GM21576 (cell line): ENCODE results near the gene SRPK3.
"Not testable (repeated sequence)": the region's sequence is repeated elsewhere in the genome, so short reads cannot be mapped to it uniquely, and the experiment has no call there.

Experiments
- ATAC-seq: cut with Tn5 transposase; IDR thresholded peaks from one replicate; pipeline ENCODE4 v1.9.1; 2021; ENCODE audit warnings: mild to moderate bottlenecking, moderate library complexity; ENCODE audit not compliant: unreplicated experiment

SRPK3 gene

DNA sequence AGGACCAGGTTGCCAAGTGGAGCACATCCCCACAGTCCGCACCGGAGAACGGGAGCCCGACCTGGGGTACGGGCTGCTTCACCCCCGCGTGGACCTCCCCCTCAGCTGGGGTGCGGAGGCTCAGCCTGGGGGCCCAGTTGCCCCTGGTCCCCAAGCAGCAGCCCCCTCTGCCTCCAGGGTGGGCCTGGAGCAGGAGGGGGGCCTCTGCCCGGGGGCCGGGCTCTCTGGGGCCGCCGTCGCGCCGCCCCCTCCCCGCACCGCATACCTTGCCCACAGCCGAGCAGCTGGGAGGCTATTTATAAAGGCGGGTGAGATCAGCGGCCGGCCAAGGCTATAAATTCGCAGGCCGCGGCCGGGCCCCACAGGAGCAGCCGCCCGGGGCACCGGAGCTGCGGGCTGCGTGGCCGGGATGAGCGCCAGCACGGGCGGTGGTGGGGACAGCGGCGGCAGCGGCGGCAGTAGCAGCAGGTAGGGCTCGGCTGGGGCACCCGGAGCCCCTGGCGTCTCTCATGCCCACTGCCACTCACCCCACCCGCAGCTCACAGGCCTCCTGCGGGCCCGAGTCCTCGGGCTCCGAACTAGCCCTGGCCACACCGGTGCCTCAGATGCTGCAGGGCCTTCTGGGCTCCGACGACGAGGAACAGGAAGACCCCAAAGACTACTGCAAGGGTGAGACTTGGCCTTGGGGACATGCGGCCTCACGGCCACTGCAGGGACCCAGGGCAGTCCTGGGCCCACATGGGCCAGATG lies at the start of gene SRPK3:
SRPK3 (plus strand) TSS at position 364 of the 750 bp plus-strand sequence; CDS start at position 410, 46 bp downstream.
- no peak for ATAC-seq

DNA sequence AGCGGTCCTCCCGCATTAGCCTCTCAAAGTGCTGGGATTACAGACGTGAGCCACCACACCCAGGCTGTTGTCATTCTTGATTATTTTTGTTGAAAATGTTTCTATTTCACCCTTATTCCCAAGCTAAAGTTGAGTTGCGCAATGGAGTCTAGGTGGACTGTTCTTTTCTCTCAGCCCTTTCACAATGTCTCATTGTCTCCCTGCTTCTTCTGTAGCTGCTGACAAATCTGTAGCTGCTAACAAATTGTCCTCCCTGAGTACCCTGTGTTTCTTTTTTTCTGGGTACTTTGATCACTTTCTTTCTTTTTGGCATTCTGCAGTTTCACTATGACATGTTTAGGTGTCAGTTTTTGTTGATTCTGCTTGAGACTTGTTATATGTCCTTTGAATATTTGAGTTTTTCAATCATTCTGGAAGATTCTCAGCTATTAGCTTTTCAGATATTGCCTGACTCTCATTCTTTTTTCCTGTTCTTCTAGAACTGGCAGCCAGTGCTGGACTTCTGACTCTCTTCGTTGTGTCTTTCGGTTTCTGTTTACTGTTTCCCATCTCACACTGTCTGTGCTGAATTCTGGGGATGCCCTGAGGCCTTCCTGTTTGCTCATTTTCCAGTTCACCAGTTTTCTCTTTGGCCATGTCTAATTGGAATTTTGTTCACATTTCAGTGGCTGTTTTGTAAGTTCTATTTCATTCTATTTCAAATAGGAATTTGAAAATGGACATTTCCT lies 49.6 kb upstream of the SRPK3 start:
- ATAC-seq: no peak

GRCh38 chrX:153731845-153732215 lies 49.0 kb upstream of the SRPK3 start:
- ATAC-seq: no peak

GRCh38 chrX:153732401-153732800 lies 48.4 kb upstream of the SRPK3 start:
- ATAC-seq: no peak

DNA sequence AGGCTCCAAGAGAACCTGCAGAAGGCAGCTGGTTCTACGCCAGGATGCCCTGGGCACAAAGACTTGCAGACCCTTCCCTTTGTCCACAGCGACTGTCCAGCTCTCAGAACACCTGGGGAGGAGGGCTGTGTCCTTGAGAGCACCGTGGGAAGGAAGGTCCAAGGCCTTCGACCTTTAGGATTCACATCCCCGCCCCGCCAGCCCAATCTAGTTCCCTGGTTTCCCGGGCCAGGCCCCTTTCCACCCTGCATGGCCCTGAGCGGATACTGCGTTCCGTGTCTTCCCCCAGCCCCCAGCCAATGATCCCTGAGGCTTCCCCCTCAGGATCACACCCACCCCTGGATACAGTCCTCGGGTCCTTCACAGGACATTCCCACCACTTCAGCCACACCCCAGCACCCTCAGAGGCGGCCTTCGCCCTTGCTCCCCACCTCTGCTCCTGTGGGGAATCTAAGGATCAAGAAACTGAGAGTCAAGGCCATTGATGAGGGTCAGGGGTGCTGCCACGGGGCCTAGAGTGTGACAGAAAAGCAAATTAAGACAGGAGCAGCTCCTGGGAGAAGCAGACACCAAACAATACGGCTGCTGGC lies 47.1 kb upstream of the SRPK3 start:
- no peak for ATAC-seq

GRCh38 chrX:153734871-153735270 lies 46.0 kb upstream of the SRPK3 start:
- ATAC-seq: no peak

DNA sequence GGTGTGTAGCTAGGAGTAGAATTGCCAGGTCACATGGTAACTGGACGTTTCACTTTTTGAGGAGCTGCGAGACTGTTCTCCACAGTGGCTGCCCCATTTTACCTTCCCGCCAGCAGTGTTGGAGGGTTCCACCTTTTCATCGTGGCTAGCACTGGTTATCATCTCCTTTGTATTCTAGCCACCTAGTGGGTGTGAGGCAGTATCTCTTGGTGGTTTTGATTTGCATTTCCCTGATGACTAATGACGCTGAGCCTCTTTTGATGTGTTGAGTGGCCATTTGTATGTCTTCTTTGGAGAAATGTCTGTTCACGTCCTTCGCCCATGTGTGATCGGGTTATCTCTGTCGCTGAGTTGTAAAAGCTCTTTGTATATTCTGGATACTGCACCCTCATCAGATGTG lies 45.6 kb upstream of the SRPK3 start:
- ATAC-seq: no peak

- ATAC-seq: no peak
These were observed 44.6 kb upstream of the SRPK3 start for GRCh38 chrX:153736071-153736820.

- no peak for ATAC-seq
These were observed 43.9 kb upstream of the SRPK3 start for GRCh38 chrX:153736871-153737441.

DNA sequence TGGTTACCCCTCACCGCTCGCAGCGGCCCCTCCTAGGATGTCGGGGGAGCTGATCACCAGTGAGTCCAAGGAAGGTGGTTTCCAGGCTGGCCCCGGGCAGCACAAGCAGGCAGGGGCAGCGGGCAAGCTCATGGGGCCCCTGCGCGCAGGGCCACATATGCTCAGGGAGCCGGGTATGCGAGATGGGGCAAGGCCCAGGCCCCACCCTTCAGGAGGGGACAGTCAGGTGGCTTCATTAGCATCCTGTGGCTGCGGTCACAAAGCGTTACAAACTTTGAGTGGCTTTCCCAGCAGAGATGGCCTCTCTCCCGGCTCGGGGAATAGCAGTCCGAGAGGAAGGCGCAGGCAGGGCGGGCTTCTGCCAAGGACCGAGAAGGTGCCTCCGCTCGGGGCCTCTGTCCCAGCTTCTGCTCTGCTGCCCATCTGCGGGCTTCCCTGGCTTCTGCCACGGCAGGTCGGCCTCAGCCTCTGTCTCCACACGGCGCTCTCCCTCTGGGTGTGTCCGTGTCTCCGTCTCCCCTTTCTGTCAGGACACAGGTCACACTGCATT lies 42.7 kb upstream of the SRPK3 start:
- ATAC-seq: no peak

- ATAC-seq: no peak
These were observed 40.9 kb upstream of the SRPK3 start for GRCh38 chrX:153739754-153740486.

GRCh38 chrX:153740631-153741222 lies 40.1 kb upstream of the SRPK3 start:
- ATAC-seq: no peak

GRCh38 chrX:153741446-153741845 lies 39.4 kb upstream of the SRPK3 start:
- no peak for ATAC-seq

GRCh38 chrX:153742111-153742510 lies 38.7 kb upstream of the SRPK3 start:
- not testable (repeated sequence) for ATAC-seq

DNA sequence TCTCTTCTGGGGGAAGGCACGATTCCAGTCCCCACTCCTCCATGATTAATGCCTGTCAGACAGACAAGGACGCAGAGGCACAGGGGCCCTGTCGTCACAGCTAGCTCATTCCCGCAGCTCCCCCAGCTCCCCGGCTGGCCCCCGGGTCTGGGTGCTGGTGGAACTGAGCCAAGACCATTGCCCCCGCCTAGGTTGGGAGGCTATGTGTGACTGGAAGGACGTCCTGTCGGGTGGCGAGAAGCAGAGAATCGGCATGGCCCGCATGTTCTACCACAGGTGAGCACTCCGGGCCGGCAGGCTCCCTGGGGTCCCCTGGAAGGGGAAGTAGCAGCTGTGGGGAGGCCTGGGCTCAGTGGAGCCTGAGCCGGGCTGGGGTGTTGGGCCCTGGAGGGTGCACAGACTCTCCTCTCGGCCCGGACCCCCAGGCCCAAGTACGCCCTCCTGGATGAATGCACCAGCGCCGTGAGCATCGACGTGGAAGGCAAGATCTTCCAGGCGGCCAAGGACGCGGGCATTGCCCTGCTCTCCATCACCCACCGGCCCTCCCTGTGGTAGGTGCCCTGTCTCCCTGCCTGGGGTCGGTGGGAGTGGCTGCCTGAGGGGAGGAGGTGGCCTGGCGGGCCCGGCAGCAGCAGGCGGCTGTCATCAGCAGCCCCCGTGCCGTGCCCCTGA lies 37.9 kb upstream of the SRPK3 start:
- not testable (repeated sequence) for ATAC-seq

DNA sequence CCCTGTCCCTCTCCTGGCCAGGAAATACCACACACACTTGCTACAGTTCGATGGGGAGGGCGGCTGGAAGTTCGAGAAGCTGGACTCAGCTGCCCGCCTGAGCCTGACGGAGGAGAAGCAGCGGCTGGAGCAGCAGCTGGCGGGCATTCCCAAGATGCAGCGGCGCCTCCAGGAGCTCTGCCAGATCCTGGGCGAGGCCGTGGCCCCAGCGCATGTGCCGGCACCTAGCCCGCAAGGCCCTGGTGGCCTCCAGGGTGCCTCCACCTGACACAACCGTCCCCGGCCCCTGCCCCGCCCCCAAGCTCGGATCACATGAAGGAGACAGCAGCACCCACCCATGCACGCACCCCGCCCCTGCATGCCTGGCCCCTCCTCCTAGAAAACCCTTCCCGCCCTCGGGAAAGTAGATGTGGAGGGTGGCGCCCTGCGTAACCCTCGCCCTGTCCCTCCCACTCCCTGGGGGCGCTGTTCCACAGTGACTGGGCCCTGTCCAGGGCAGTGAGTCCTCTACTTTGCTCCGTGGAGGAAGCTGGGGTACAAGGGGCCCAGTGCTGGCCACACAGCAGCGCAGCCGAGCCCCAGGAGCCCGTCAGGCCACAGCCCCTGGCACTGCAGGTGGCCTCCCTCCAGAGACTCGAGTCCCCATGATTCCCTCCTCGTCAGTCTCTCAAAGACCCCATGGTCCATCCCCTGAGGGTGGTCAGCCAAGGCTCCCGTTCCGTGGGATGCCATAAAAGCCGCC lies 37.2 kb upstream of the SRPK3 start:
- not testable (repeated sequence) for ATAC-seq

- ATAC-seq: no peak
These were observed 36.4 kb upstream of the SRPK3 start for GRCh38 chrX:153744210-153745066.
